ENCODE results near the gene RNGTT.

Gene RNGTT

GRCh38 chr6:88871498-88871897 lies 91.9 kb downstream of the RNGTT start:
- DNase-seq (ENCODE audit: low read depth): no peak
- H3K4me3 ChIP-seq (ENCODE audit: low read depth, low read length): no peak overlapping the region

GRCh38 chr6:88870717-88871330 lies 92.6 kb downstream of the RNGTT start:
- no peak for DNase-seq (ENCODE audit: low read depth)

GRCh38 chr6:88869263-88870020 lies 94.0 kb downstream of the RNGTT start:
- DNase-seq (ENCODE audit: low read depth): no peak
- H3K4me3 ChIP-seq (ENCODE audit: low read depth, low read length): no peak overlapping the region

More at GRCh38 chr6:88870717-88871330, 92.6 kb downstream of the RNGTT start:
- H3K4me3 ChIP-seq (ENCODE audit: low read depth, low read length): no peak overlapping the region

GRCh38 chr6:88867841-88868731 lies 95.3 kb downstream of the RNGTT start:
- no peak overlapping the region for H3K4me3 ChIP-seq (ENCODE audit: low read depth, low read length)
- no peak for DNase-seq (ENCODE audit: low read depth)

- no peak overlapping the region for H3K4me3 ChIP-seq (ENCODE audit: low read depth, low read length)
- DNase-seq (ENCODE audit: low read depth): no peak
Measured at GRCh38 chr6:88866856-88867255, 96.6 kb downstream of the RNGTT start.

- H3K4me3 ChIP-seq (ENCODE audit: low read depth, low read length): no peak overlapping the region
- no peak for DNase-seq (ENCODE audit: low read depth)
Measured at GRCh38 chr6:88865275-88865674, 98.1 kb downstream of the RNGTT start.

DNA sequence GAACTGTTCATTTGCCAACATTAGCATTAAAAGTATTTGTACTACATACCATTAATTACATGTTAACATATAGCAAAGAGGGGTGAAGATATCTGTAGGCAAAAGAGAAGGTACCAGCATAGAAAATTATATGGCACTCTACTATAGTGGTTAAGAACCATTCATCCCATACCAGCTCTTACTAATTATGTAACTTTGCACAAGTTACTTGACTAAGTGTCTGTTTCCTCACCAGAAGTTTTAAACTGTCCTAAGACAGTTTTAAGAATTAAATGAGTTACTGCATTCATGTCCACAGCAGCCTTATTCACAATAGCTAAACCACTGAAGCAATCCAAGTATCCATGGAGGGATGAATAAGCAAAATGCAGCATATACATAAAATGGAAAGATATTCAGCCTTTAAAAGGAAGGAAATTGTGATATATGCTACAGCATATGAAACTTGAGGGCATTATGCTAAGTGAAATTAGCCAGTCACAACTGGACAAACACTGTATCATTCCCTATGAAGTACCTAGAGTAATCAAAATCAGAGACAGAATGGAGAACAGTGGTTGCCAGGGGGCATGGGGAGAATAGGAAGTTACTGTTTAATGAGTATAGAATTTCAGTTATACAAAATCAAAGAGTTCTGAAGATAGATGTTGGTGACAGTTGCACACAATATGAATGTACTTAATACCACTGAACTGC lies 98.9 kb downstream of the RNGTT start:
- no peak for DNase-seq (ENCODE audit: low read depth)
- H3K4me3 ChIP-seq (ENCODE audit: low read depth, low read length): no peak overlapping the region

GRCh38 chr6:88860310-88860709 lies 103.1 kb downstream of the RNGTT start:
- no peak overlapping the region for H3K4me3 ChIP-seq (ENCODE audit: low read depth, low read length)
- no peak for DNase-seq (ENCODE audit: low read depth)

DNA sequence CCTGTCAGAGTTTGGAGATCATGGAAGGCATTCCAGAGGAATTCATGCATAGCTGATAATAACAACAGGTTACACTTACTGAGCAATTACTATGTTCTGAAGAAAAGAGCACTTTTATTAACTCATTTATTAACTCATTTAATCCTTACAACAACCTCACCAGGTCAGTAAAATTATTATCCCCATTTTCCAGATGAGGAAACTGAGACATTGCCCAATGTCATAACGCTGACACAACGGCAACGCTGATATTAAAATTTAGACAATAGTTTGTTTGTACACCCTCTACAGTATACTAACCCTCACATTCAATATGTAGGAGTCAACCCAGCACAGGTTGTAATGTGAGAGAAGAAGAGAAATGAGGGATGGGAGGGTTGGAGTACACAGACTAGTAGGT lies 105.0 kb downstream of the RNGTT start:
- no peak for DNase-seq (ENCODE audit: low read depth)
- H3K4me3 ChIP-seq (ENCODE audit: low read depth, low read length): no peak overlapping the region

DNA sequence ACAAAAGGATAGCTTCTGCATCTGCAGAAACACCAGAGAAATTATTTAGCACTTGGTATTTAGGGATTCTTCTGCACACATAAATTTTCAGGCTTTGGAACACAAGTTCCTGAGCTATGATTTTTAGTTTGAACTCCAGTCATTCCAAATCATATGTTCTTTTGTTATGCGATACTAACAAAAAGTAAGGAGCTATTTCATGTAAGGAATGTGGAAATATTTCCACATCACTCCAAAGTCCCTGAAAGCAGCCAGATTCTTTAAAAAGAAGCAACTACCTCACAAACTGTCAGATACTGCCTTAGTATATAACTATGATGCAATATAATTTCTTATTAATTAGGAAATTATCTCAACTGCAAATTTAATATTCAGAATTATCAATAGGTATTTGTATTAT lies 106.9 kb downstream of the RNGTT start:
- no peak overlapping the region for H3K4me3 ChIP-seq (ENCODE audit: low read depth, low read length)
- DNase-seq (ENCODE audit: low read depth): no peak

GRCh38 chr6:88855541-88856147 lies 107.8 kb downstream of the RNGTT start:
- no peak for DNase-seq (ENCODE audit: low read depth)
- no peak overlapping the region for H3K4me3 ChIP-seq (ENCODE audit: low read depth, low read length)

- DNase-seq (ENCODE audit: low read depth): no peak
- H3K4me3 ChIP-seq (ENCODE audit: low read depth, low read length): no peak overlapping the region
Measured at GRCh38 chr6:88852775-88853174, 110.6 kb downstream of the RNGTT start.

- no peak for DNase-seq (ENCODE audit: low read depth)
- H3K4me3 ChIP-seq (ENCODE audit: low read depth, low read length): no peak overlapping the region
Measured at GRCh38 chr6:88852000-88852399, 111.4 kb downstream of the RNGTT start.

GRCh38 chr6:88848870-88849269 lies 114.5 kb downstream of the RNGTT start:
- no peak for DNase-seq (ENCODE audit: low read depth)

DNA sequence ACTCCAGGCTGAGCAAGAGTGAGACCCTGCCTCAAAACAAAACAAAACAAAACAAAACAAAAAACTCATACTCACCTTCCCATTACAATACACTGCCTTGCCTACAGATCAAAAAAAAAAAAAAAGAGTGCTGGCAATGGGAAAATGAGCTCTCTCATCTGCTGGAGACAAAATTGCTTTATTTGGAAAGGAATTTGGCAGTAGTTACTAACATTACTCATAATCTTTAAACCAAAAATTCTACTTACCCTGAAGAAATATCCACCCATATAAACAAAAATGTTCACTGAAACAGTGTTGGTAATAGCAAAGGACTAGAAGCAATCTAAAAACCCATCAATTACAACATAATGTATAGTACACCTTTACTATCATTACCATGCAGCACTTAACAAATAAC lies 120.4 kb downstream of the RNGTT start:
- peak; percentile 32 for DNase-seq (ENCODE audit: low read depth)

More at GRCh38 chr6:88848870-88849269, 114.5 kb downstream of the RNGTT start:
- no peak overlapping the region for H3K4me3 ChIP-seq (ENCODE audit: low read depth, low read length)

DNA sequence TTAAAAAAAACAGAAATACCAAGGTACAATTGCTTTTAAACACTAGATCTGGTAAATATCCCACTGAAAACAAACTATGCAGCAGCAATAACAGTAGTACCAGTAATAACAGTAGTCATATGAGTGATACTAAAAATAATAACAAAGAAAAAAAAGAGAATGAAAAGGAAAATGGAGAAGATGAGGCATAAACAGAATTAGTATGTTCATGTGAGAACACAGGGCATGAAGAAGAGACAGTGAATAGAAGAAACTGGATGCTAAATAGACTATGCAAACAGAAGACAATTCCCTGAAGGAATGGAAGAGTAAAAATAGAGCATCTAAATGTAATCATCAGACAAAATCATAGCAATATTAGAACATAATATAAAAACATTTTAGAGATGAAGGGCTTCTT lies 121.1 kb downstream of the RNGTT start:
- no peak overlapping the region for H3K4me3 ChIP-seq (ENCODE audit: low read depth, low read length)
- no peak for DNase-seq (ENCODE audit: low read depth)

More for the DNA sequence above, 120.4 kb downstream of the RNGTT start:
- H3K4me3 ChIP-seq (ENCODE audit: low read depth, low read length): no peak overlapping the region

- no peak overlapping the region for H3K4me3 ChIP-seq (ENCODE audit: low read depth, low read length)
- DNase-seq (ENCODE audit: low read depth): no peak
Measured at GRCh38 chr6:88840796-88841539, 122.5 kb downstream of the RNGTT start.

DNA sequence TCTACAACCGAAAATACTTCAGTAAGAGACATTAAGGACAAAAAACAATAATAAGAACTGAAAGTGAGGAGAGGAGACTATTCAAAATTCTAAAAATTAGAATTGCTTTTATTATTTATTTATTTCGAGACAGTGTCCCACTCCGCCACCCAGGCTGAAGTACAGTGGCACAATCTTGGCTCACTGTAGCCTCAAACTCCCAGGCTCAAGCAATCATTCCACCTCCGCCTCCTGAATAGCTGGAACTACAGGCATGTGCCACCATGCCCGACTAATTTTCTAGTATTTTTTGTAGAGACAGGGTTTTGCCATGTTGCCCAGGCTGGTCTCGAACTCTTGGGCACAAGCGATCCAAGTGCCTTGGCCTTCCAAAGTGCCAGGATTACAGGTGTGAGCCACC lies 123.1 kb downstream of the RNGTT start:
- DNase-seq (ENCODE audit: low read depth): no peak
- H3K4me3 ChIP-seq (ENCODE audit: low read depth, low read length): no peak overlapping the region

GRCh38 chr6:88839280-88839679 lies 124.1 kb downstream of the RNGTT start:
- no peak overlapping the region for H3K4me3 ChIP-seq (ENCODE audit: low read depth, low read length)
- DNase-seq (ENCODE audit: low read depth): no peak

Data from skeletal muscle cell (primary cell).